ENCODE results near the gene ZNF444.
"Not testable (repeated sequence)": the region's sequence is repeated elsewhere in the genome, so short reads cannot be mapped to it uniquely, and the experiment has no call there.

The ZNF444 gene

DNA sequence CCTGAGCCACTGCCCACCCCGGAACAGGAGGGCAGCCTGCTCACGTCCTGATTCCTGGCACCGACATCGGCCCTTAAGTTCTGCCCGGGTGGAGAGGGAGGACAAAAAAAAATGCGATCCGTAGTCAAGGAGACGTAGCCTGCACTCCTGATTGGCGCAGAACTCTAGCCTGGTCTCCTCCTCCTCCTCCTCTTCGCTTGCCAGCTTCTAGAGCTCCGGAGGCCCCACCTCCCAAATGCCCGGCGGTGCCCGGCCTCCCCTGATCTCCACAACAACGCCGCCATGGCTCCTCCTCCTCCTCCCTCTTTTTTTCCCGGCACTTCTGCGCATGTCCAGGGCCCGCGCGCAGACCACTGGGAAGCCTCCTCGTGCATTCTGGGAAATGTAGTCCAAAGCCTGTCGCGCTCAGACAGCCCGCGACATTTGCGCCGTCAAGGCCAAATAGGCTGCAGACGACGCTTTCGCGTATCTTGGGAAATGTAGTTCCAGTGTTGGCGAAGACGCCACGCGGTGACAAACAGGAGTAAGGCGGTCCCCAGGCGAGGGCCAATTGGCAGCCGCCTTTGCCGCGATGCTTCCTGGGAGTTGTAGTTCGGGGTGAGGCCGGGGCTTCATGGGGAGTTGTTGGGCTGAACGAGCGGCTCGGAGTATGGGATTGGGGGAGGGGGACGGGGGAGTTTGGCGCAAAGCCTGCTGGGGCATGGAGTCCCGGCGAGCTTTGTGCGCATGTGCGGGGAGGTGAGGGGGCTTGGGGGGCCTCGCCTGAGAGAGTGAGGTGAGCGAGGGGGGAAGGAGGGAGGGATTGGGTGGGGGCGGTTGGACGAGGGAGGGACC, at the start of gene ZNF444:
TSS of gene ZNF444 (plus strand) at position 705 of the 834 bp plus-strand sequence. CDS start 5,625 bp downstream, outside the sequence.
- DNase-seq = peak; percentile 100

GRCh38 chr19:56091751-56092546, 49.1 kb upstream of the ZNF444 start:
- DNase-seq = peak; percentile 77

DNA sequence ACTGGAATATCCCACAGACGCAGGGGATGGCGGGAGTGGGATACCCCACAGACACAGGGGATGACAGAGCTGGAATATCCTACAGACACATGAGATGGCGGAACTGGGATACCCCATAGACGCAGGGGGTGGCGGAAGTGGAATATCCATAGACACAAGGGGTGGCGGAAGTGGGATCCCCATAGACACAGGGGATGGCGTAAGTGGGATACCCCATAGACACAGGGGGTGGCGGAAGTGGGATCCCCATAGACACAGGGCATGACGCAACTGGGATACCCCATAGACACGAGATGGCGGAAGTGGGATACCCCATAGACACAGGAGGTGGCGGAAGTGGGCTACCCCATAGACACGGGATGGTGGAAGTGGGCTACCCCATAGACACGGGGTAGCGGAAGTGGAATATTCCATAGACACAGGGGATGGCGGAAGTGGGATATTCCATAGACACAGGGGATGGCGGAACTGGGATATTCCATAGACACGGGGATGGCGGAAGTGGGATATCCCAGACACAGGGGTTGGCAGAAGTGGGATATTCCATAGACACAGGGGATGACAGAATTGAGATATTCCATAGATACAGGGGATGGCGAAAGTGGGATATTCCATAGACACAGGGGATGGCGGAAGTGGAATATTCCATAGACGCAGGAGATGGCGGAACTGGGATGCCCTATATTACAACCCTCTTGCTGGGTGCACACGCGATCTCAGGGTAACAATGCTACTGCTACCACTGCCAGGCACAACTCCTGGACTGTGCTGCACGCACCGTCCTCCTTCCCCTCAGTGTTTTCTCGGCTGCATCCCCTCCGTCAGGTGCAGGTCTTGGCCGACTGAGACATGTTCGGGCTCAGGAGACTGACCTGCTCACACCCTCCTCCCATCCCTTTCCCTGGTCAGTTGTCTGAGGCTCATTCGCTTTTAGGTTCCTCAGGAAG, 48.1 kb upstream of the ZNF444 start:
- no peak for DNase-seq

DNA sequence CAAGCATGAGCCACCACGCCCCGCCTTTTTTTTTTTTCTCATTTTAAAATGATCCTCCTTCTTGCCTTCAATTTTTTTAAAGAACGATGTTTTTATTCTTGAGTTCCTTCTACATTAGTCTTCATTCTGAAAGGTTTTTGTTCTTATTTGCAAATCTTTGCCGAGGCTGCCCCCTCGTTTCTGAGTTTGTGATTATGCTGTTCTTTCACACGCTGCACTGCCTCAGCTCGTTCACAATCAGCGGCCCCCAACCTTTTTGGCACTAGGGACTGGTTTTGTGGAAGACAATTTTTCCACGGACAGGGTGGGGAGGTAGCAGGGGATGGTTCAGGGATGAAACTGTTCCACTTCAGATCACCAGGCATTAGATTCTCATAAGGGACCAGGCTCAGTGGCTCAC, 46.6 kb upstream of the ZNF444 start:
- DNase-seq = no peak

DNA sequence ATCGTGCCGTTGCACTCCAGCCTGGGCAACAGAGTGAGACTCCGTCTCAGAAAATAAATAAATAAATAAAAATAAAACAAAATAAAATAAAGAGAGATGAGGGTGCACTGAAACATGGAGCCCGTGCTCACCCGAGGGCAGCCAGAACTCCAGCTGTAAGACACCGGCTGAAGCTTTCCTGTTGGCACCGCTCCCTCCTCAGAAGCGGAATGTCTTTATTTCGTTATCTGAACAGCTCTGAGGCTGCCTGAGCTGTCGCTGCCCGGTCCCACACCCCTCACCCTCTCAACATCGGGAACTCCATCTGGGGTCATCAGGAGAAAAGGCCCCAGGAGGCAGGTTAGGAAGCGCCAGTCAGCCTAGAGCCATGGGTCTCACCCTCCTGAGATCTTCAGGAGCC, 44.4 kb upstream of the ZNF444 start:
- no peak for DNase-seq

GRCh38 chr19:56097306-56097705, 43.8 kb upstream of the ZNF444 start:
- no peak for DNase-seq

DNA sequence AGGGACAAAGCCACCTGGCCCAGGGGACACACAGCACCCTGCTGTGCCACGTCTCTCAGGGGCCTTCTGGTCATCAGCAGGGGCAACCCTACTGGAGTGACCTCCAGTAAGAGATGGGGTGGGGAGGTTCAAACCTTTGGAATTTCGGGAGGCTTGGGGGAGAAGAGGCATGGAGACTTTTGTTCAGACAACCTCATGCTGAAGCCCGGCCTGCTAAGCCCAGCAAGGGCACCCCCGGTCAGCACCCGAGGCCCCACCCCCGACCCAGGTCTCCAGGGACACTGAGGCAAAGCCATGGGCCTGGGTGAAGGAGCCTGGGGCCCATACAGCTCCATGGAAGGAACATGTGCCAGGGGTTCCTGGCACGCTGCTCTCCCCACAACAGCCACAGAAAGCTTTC, 43.3 kb upstream of the ZNF444 start:
- no peak for DNase-seq

- not testable (repeated sequence) for DNase-seq
Observed at GRCh38 chr19:56098237-56098636, 42.9 kb upstream of the ZNF444 start.

DNA sequence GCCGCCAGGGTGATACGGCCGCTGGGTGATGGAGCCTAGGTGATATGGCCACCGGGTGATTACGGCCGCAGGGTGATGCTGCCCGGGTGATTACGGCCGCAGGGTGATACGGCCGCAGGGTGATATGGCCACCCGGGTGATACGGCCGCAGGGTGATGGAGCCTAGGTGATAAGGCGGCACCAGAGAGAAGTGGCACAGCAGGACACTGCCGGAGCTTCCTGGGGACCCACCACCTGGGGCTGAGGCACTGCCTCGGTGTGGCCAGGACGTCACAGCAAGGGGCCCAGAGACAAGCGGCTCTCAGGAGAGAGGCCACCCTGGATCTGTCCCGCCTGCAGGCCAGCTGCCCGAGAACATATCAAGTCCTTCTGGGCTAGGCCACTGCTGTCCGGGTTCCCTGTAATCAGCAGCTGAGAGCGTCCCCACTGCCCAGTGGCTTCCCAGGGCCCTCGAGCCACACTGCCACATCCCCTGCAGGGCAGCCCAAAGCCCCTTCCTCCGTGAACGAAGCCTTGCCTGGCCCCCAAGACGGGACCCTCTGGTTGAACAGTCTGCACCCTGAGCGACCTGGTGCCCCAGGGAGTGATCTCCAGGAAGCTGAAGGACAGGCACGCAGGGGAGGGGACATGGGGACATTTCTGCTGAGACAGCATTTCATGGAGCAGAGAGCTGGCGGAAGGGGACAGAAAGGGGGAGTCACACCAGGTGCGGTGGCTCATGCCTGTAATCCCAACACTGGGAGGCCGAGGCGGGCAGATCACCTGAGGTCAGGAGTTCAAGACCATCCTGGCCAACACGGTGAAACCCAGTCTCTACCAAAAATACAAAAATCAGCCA, 42.1 kb upstream of the ZNF444 start:
- no peak for DNase-seq

- no peak for DNase-seq
Observed at GRCh38 chr19:56099638-56100539, 41.2 kb upstream of the ZNF444 start.

GRCh38 chr19:56101095-56101494, 40.0 kb upstream of the ZNF444 start:
- DNase-seq = no peak

DNA sequence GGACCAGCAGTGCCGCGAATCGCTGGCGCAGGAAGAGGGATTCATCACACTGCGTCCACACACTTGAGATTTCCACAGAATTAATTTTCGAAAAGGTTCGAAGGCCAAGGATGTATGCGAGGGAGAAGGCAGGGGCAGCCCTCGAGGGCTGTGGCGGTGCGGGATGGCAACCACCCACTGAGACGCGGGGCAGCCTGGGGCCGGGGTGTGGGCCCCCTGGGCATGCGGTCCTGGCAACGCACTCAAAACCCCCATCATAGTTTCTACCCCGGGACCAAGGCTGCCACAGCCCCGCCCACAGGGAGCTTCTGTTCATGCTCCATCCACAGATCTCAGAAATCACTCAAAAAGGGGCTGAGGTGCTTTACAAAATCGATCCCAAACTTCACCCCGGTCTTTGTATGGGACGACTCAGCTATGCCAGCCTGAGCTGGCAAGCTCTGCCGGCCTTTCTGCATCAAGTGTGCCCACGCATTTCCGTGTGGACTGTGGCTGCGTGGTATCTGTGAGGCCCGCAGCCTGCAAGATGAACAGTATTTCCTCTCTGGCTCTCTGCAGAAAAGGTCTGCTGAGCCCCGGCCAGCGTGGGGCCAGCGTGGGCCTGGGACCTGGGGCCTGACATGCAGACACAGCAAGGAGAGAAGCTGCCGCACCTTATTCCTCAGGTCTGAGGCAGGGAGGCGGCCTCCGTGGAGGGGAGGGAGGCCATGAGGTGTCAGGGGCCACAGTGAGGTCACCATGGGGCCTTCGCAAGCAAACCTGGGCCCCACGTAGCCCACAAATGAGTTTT, 39.1 kb upstream of the ZNF444 start:
- DNase-seq = no peak

GRCh38 chr19:56103027-56103614, 38.0 kb upstream of the ZNF444 start:
- DNase-seq = no peak

- no peak for DNase-seq
Observed at GRCh38 chr19:56104423-56104822, 36.7 kb upstream of the ZNF444 start.

- peak; percentile 82 for DNase-seq
Observed at GRCh38 chr19:56105090-56105701, 35.9 kb upstream of the ZNF444 start.

- DNase-seq = not testable (repeated sequence)
Observed at GRCh38 chr19:56105831-56106396, 35.2 kb upstream of the ZNF444 start.

DNA sequence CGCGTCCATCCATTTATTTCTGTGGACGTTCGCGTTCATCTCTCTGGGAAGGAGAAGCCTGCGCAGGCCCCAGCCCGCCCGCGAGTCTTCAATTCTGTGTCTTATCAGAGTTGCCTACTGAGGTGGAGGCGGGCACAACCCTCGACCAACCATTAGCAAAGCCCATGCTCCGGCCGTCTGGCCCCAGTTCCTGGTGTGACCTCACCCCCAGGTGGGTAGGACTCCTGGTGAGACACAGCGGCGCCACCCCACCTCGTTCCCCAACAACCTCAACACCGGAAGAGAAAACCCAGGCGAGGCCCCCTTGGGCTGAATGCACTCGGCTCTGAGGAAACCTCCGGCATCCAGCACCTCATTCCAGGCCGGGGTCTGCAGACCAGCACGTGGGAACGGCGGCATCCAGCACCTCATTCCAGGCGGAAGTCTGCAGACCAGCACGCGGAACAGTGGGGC, 34.7 kb upstream of the ZNF444 start:
- DNase-seq = no peak

DNA sequence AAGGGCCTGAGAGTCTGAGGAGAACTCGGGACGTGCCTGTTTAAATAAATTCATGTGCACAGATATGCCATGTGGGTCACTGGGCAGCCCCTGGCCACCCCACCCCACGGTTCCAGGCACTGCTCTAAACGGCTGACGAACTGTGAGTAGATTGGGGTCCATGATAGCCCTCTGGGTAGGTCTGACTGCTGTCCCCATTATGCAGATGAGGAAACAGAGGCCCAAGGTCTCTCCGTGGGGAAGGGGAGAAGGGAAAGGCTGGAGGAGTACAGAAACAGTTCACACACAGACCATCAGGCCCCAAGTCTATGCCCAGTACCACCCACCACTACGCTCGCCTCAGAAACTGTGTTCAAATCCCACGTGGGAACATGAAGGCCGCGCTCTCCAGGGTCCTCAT, 34.1 kb upstream of the ZNF444 start:
- DNase-seq = no peak

Data from DMS79 (cell line).